Caki2 (cell line): ENCODE results near the gene CLN5. TPM values are rescaled to one million over a fixed set of nuclear protein-coding genes. Genes with fewer than 3 reads are reported as not detected.

Source experiments
- DNase-seq: peaks from one replicate; pipeline ENCODE4 v3.0.0-alpha.2; 2015; ENCODE audit warnings: low read depth
- in situ Hi-C: cut with HindIII; loops from 2 replicates; pipeline ENCODE4 v1.10.0; 2016; ENCODE audit warnings: low sequenced_read_pairs, low pct_unique_long_range_greater_than_20kb, mixed read lengths
- total RNA-seq: library from RNA; depleted of rRNA; stranded (reverse); fragments of >200 nt; shearing (Covaris generic); gene quantifications from 2 replicates; pipeline ENCODE4 v1.2.3, GENCODE V29; 2014; ENCODE audit warnings: low replicate concordance

Gene CLN5
- total RNA-seq, 1 experiment from 2014 or later = 9.3 TPM

DNA sequence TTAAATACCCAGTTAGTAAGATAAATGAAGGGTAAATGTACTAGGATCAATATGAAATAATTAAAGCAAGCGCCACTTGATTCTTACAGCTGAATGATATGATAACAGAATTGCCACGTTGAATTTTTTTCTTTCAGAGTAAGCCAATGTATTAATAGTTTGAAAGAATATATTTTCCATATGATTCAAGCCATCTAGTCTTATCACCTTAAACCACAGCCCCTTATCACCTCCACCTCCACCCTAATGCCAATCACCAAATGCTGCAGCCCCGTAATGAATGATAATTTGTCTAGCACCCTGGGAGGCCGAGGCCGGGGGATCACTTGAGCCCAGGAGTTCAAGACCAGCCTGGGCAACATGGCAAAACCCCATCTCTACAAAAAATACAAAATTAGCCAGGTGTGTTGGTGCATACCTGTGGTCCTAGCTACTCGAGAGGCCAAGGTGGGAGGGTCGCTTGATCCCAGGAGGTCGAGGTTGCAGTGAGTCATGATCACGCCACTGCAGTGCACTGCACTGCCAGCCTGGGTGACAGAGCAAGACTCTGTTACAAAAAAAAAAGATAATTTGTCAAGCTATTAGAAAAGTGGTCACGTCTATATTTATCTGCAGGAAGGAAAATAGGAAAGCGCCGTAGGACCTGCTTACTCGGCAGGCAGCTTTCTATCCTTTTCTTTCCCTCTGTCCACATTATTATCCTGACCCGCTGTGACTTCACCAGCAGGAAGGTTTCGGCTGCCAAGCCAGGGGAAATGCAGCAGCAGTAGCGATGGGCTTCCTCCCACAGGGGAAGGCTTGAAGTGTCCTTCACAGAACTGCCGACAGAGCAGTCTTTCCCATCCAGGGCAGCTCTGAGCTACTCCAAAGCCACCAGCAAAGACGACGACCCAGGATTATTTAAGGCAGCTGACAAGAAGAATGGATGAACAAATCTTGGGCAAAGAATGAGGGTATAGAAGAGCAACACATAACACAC lies 19.7 kb upstream of the CLN5 start:
- no peak for DNase-seq
- in situ Hi-C loops = no loop called here

DNA sequence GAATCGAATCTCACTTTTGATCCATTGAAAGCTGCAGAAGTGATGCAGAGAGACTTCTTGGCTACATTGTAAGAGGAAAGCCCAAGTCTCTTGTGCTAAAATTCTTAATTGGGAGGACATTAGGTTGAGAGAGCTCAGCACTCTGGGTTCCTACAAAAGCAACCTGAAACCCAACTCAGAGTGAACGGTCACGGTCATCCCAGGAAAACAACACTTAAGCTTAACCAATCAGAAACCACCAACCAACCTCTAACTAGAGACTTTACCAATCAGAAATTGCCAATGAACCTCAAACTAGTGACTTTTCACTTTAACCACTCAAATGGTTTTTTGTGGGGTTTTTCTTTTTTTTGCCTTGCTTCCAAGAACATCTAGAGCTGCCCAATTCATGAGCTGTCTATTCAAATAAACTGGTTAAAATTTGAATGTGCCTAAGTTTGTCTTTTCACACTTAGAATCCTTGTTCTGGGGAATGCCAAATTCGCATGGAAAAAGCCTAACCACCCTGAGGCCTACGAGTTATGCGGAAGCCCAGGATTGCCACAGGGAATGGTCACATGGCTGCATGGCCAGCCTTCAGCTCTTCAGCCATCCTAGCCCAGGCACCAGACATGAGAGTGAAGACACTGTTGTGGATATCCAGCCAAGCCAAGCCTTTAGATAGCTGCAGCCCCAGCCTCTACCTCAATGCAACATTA lies 17.8 kb upstream of the CLN5 start:
- DNase-seq = no peak
- in situ Hi-C loops = no loop called here

DNA sequence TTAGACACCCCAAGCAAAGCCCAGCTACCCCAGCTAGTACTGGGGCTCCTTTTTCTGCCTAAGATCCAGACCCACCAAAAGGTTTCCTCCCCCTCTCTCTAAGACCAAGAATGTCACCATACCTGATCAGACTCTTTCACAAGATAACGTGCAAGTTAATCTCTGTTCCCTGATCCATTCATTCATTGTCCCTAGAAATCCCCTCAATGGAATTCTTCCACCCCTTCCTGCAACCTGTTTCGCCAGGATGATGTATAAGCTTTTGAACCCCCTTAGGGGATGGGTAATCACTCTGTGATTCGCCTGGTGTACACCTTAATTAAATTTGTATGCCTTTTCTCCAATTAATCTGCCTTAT lies 17.3 kb upstream of the CLN5 start:
- no peak for DNase-seq
- in situ Hi-C loops = no loop called here

DNA sequence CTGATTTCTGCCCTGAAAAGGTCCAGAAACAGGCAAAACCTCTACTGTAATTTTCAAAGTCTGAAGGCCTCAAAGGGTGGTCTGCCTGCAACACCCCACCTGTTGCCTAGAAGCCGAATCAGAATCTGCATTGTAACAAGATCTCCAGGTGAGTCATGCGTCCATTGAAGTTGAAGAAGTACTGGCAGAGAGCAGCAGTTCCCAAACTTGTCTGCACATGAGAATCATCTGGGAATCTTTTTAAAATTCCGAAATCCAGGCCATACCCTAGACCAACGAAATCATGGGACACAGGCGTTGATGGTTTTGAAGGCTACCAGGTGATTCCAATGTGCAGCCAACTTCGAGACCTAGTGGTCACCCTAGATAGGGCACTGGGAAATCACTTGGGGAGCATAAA lies 16.0 kb upstream of the CLN5 start:
- in situ Hi-C loops = no loop called here
- DNase-seq = no peak

DNA sequence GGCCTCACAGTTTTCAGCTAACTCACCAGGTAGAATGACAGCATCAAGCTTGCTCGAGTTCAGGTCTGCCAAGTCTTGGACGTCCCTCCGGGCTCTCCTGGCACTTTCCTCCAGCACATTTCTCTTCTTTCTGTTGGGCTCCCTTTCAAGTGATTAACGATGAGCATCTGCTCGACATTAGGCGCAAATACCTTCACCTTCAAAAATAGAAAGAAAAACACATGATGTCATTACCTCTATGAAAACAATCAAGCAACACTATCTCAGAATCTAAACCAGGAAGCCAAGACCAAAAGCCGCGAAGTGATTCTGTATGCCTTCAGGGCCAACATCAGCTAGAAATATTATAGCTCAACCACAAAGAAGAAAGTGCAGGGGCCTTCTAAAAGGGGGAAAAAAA lies 15.4 kb upstream of the CLN5 start:
- in situ Hi-C loops = no loop called here
- DNase-seq = peak; percentile 45

DNA sequence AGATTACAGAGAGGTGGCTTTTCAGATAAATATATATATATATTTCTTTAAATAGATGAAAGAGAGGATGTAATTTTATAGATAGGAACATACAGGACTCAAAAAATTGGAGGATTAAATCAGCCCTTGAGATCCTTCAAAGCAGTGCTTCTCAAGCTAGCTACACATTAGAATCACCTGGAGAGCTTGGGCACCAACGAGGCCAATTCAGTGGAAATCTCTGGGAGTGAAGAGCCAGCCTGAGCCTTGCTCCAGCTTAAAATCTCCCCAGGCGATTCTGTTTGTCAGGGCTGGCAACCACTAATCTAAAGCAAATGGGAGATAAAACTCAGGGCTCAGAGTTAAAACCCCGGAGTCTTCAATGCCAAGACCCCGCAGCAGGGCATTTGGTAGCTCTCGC lies 15.0 kb upstream of the CLN5 start:
- in situ Hi-C loops = no loop called here
- no peak for DNase-seq

DNA sequence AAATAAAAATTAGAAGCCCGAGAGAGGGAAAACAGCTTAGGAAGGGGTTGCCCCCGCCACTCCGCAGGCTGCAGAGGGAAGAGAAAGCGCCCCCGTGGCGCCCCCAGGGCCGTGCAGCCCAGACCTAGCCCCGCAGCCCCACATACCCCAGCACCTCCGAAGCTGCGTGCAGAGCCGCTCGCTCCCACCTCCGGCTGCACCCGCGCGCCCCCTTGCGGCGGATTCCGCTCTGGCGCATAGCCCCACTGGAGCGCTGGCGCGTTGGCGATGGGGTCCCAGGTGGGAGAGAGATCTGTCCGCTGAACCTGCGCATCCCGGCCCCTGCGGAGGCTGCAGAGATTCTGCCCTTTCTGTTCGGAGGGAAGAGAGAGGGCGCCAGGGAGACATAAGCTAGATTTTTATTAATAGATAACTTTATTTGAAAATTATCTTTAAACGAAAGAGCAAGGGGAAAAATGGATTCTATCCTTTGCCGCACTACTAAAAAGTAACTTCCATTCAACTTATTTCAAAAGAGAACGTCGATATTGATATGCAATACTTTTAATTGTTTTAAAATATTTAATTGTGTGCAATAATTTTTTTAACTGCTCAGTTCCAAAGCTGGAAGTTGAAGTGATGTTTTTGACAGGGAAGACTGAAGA lies 11.7 kb upstream of the CLN5 start:
- in situ Hi-C loops = no loop called here
- peak; percentile 56 for DNase-seq

DNA sequence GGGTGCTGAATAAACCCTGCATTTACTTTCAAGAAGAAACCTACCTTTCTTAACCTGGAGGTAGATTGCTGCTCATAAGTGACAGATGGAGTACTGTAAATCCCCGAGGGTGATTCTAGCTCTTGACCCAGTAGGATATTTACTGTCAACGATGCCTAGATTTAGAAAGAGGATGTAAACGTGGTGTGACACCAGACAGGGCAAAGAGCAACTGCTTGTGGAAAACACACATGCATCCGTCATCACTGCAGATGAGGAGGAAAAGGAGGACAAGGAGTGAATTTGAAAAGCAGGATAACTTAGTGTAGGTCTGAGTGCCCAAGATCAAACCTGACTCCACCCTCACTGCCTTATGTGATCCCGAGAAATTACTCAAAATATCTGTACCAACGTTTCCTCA lies 9.8 kb upstream of the CLN5 start:
- in situ Hi-C loops = no loop called here
- no peak for DNase-seq

DNA sequence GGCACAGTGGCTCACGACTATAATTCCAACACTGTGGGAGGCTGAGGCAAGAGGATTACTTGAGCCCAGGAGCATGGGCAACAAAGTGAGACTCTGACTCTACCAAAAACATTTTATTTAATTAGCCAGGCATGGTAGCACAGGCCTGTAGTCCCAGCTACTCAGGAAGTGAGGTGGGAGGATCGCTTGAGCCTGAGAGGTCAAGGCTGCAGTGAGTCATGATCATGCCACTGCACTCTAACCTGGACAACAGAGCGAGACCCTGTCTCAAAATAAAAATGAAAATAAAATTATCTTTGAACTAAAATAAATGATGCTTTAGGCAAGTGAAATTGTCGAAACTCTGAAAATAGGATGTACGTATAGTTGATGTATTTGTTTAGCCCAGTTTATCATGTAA lies 8.2 kb upstream of the CLN5 start:
- in situ Hi-C loops = no loop called here
- no peak for DNase-seq

DNA sequence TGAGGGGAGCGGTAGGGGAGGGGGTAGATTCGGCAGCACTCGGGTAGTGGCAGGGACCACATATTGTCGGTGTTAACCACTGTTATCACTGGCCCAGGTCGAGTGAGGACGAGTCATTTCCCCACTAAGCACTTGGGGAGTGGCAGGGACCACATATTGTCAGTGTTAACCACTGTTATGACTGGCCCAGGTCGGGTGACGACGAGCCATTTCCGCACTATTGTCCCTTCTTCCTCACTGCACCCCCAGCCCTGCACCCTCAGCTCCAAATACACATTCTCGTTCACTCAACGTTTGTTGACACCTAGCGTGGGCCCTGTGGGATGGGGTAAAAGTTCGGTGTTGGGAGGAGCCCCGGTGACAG lies 467 bp upstream of the CLN5 start:
- DNase-seq = peak; percentile 1
- in situ Hi-C loops = no loop called here

DNA sequence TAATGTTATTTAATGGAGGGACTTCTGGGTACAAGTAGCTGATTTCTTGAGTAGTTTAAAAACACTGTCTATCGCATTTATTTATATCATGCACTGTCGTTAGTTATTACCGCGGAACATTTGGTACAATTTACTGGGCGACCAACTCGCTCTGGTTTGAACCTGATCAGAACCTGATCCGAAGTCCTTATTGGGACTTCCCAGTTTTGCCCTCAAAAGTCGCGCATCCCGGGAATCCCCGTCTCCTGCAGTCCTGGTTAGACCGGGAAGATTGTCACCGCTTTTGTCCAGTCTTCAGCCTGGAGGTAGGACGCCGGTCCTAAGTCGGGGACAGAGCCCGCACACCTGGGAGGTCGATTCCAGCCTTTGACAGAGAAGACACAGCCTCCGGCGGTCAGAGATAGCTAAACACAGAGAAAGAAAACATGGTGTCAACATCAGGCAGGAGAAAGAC lies 694 bp downstream of the CLN5 start:
- DNase-seq = no peak
- in situ Hi-C loops = no loop called here

DNA sequence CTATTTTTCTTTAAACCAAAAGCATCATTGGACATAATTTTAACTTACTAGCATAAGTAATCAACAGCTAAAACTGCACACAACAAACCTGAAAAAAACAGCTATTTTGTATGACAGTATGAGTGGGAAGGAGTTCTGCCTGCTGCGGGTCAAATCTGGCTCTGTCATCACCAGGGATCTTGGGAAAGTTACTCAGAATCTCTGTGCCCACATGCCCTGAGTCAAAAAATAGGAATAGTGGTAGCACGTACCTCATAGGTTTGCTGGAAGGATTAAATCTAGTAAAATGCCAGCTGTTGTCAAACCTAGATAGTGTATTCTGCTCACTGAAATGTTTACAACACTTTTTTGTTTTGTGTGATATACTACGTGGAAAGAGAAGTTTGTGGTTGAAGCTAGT lies 1.1 kb downstream of the CLN5 start:
- in situ Hi-C loops = no loop called here
- DNase-seq = no peak

DNA sequence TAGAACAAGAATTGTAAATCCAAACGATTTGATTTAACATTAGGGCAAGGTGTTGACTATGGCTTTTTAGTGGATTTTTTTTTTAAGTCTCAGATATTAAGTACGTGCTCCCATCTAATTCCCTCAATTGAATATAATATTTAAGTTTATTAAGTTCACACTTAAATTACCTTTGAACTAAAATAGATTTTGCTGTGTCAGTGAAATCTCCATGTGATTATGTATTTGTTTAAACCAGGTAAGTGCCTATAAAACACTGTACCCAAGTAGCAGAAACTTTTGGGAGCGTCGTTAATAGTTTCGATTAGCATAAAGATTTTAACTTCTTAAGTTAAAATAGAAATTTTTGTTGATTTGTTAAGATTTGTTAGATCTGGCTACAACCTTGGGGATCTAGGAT lies 1.6 kb downstream of the CLN5 start:
- no peak for DNase-seq
- in situ Hi-C loops = no loop called here

DNA sequence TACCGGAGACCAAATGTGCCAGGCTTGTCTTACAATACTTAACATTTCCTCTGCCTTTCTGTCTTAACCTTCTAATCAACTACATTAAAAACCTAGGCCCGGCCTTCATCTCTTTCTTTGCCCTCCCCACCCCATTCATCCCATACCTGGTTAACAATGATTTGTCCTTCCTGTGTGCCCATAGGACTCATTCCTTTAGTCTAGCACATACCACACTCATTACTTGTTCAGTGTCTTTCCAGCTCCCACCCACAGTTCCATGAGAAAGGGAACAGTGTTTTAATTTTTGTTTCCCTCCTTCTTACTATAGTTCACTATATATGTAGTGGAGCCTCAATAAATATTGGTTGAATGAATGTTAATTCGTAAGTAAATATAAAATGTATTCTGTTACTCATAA lies 2.4 kb downstream of the CLN5 start:
- no peak for DNase-seq
- in situ Hi-C loops = no loop called here

DNA sequence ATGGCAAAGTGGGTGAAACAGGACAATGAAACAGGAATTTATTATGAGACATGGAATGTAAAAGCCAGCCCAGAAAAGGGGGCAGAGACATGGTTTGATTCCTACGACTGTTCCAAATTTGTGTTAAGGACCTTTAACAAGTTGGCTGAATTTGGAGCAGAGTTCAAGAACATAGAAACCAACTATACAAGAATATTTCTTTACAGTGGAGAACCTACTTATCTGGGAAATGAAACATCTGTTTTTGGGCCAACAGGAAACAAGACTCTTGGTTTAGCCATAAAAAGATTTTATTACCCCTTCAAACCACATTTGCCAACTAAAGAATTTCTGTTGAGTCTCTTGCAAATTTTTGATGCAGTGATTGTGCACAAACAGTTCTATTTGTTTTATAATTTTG lies 8.6 kb downstream of the CLN5 start:
- DNase-seq = no peak
- in situ Hi-C loops = no loop called here

DNA sequence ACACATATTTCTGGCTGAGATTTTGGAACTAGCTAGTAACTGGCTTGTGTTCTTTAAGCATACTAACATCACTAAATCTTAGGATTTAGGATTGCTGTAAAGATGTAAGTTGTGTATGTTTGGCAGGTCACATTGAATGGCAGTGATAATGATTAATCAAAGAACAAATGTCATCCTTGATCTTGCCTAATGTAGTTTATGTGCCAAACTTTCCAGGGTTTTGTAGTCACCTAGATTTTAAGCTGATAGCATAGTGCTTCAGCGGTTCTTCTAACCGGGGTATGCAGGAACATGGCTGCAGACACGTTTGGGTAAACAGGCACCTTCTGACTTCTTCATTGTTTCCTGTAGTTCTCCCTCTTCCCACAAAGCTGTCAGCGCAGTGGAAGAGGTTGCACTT lies 9.7 kb downstream of the CLN5 start:
- DNase-seq = no peak
- in situ Hi-C loops = no loop called here

DNA sequence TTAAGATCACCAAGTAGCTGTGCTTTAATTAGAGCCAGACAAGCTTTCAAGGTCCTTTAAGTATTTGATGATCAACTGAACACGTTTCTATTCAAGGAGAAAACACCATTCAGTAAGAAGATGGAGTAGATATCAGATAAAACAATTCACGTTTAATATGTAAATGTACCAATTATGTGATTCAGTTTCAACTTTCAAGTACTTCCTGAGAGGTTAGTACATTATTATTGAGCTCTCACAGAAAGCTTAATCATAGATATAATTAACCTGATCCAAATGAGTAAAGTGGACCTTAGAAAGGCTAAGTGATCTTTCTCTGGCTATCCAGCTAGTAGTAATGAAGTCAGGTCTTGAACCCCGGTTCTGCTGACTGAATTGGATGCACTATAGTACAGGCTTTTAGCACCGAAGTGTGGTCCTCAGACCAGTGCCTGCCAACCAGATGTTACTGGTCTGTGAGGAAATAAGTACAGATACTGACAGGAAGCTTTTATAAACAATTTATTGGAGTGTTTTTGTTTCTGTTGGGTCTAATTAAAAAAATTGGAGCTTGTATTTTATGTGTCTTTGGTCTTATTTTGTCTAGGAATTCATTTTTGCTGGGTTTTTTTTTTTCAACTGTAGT lies 10.2 kb downstream of the CLN5 start:
- in situ Hi-C loops = no loop called here
- DNase-seq = no peak

DNA sequence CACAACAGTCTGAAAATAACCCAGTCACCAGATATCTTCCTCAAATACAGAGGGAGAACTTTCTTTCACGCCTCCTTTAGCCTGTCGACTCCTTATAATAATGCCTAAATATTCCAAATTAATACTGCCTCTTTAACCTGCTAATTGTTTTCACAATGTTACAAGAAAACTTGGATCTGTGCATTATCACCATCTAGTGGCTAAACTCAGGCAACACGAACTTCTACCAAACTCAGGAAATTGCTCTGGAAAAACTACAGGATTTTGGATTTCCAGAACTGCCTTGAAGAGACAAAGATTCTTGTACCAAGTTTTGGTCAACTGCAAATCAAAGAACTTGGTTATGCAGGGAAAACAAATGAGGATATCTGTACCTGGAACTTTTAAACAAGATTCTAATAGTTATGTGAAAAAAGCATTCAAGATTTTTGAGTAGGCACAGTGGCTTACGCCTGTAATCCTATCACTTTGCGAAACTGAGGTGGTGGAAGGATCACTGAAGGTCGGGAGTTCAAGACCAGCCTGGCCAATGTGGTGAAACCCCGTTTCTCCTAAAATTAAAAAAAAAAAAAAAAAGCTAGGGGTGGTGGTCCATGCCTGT lies 10.8 kb downstream of the CLN5 start:
- in situ Hi-C loops = no loop called here
- DNase-seq = peak; percentile 4
